Ascending aorta (tissue), 2 donors: ENCODE results near the gene FUT7. TPM values are rescaled to one million over a fixed set of nuclear protein-coding genes. Genes with fewer than 3 reads are reported as not detected.

Source experiments
- DNase-seq, 2 donors: peaks; one replicate each; pipeline ENCODE4 v3.0.0-alpha.2; 2019; ENCODE audit warnings: low spot score in 2 of 2
- H3K27ac ChIP-seq, 2 donors: fragments of 200-600 bp; sonication (generic); one replicate each; pipeline ENCODE4 v1.5.1; 2016 to 2017; ENCODE audit warnings: mild to moderate bottlenecking in 1 of 2
- H3K27me3 ChIP-seq: fragments of 200-600 bp; sonication (generic); one replicate; pipeline ENCODE4 v1.5.1; 2017
- H3K36me3 ChIP-seq, 2 donors: fragments of 200-600 bp; sonication (generic); one replicate each; pipeline ENCODE4 v1.5.1; 2016
- H3K4me1 ChIP-seq, 2 donors: fragments of 200-600 bp; sonication (generic); one replicate each; pipeline ENCODE4 v1.5.1; 2016 to 2017; ENCODE audit warnings: mild to moderate bottlenecking in 1 of 2
- H3K4me3 ChIP-seq, 2 donors: fragments of 200-600 bp; sonication (generic); one replicate each; pipeline ENCODE4 v1.5.1; 2016 to 2017; ENCODE audit warnings: mild to moderate bottlenecking in 1 of 2
- H3K9me3 ChIP-seq, 2 donors: fragments of 200-600 bp; sonication (generic); one replicate each; pipeline ENCODE4 v1.5.1; 2016
- intact Hi-C: fragments of 100-400 bp; cut with DNase I; formaldehyde crosslinking; loops from one replicate; pipeline ENCODE4 v1.15.1; 2023
- total RNA-seq: library from RNA; depleted of rRNA; stranded (reverse); fragments of >200 nt; gene quantifications from one replicate; pipeline ENCODE4 v1.1.0, GENCODE V29; 2016
- TF ChIP-seq, protein P1 (sequence below), 3 experiments: fragments of 200-600 bp in 2 of 3; fragments of 450-650 bp in 1 of 3; sonication (generic) in 2 of 3; IDR thresholded peaks; one replicate each; pipeline ENCODE4 v1.5.1; 2016 to 2019; ENCODE audit warnings: antibody characterized with exemption in 3 of 3, mild to moderate bottlenecking in 1 of 3, moderate library complexity in 1 of 3

Gene FUT7
- total RNA-seq, 1 donor from 2014 or later: not detected

DNA sequence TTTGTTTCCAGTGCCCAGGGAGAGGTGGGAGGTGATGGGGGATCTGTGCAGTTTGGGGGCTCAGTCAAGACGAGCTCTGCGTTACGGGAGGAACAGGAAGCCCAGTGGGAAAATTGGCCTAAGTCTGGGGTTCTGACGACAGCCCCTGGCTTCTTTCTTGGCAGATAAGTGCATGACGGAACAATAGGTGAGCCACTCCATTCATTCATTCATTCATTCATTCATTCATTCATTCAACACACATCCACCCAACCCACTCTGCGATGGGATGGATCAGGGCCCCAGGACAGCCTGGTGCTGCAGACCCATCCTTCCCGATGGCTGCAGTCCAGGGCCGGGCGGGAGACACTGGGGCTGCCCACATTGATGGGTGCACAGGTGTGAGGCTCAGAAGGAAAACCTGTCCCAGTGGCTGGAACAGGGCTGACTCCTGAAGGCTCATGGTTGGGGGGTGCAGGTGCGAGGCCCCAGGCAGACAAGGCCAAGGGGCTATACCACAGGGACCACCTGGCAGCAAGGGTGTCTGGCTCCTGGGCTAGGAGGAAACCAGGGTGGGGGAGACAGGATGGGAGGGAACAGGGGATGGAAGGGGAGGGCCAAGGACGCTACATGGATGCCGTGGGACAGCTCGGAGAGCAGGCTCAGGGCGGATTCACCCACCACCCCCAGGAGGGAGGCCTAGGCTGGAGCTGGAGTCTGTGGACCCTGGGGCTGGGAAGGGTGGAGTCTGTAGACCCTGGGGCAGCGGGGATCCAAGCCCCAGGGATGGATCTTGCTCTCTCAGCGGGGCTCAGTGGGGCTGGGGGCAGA is 51.0 kb downstream of the FUT7 start:
- Histone ChIP-seq H3K4me3 (no peak overlapping the region), H3K27ac (no peak overlapping the region), H3K4me1 (peaks cover 7 to 8% of the 10 kb centered on the region in 2 donors), H3K27me3 (peaks cover 5% of the 10 kb centered on the region), H3K36me3 (no peaks in the 10 kb centered on the region), H3K9me3 (no peaks in the 10 kb centered on the region)
- intact Hi-C loops: no loop called here
- DNase-seq: no peak
- TF ChIP-seq, protein P1, sequence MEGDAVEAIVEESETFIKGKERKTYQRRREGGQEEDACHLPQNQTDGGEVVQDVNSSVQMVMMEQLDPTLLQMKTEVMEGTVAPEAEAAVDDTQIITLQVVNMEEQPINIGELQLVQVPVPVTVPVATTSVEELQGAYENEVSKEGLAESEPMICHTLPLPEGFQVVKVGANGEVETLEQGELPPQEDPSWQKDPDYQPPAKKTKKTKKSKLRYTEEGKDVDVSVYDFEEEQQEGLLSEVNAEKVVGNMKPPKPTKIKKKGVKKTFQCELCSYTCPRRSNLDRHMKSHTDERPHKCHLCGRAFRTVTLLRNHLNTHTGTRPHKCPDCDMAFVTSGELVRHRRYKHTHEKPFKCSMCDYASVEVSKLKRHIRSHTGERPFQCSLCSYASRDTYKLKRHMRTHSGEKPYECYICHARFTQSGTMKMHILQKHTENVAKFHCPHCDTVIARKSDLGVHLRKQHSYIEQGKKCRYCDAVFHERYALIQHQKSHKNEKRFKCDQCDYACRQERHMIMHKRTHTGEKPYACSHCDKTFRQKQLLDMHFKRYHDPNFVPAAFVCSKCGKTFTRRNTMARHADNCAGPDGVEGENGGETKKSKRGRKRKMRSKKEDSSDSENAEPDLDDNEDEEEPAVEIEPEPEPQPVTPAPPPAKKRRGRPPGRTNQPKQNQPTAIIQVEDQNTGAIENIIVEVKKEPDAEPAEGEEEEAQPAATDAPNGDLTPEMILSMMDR (IDR thresholded peaks at IDR 0.05): no peak

Other genes with a start within 250 kb of the FUT7 start
- 10.9 TPM for gene TMEM141, start 240.7 kb downstream of the FUT7 start, total RNA-seq
- not detected for gene CCDC183, start 235.8 kb downstream of the FUT7 start, total RNA-seq
- 70.9 TPM for gene RABL6, start 224.1 kb downstream of the FUT7 start, total RNA-seq
- 5.9 TPM for gene AJM1, start 189.6 kb downstream of the FUT7 start, total RNA-seq
- gene PHPT1, start 182.7 kb downstream of the FUT7 start, total RNA-seq: 108 TPM
- 5.0 TPM for gene MAMDC4, start 179.7 kb downstream of the FUT7 start, total RNA-seq
- gene EDF1, start 165.8 kb downstream of the FUT7 start, total RNA-seq: 140 TPM
- 4.4 TPM for gene TRAF2, start 145.6 kb downstream of the FUT7 start, total RNA-seq
- gene FBXW5, start 87.3 kb downstream of the FUT7 start, total RNA-seq: 421 TPM
- gene C8G, start 86.8 kb downstream of the FUT7 start, total RNA-seq: 8.6 TPM
- gene LCN12, start 79.8 kb downstream of the FUT7 start, total RNA-seq: not detected
- 68.3 TPM for gene PTGDS, start 54.6 kb downstream of the FUT7 start, total RNA-seq
- gene LCNL1, start 49.1 kb downstream of the FUT7 start, total RNA-seq: not detected
- 87.0 TPM for gene PAXX, start 39.7 kb downstream of the FUT7 start, total RNA-seq
- 2.8 TPM for gene CLIC3, start 35.5 kb downstream of the FUT7 start, total RNA-seq
- gene ABCA2, start 3.9 kb downstream of the FUT7 start, total RNA-seq: 102 TPM
- gene NPDC1, start 14.1 kb upstream of the FUT7 start, total RNA-seq: 579 TPM
- gene ENTPD2, start 22.0 kb upstream of the FUT7 start, total RNA-seq: not detected
- 8.7 TPM for gene SAPCD2, start 38.5 kb upstream of the FUT7 start, total RNA-seq
- gene UAP1L1, start 45.4 kb upstream of the FUT7 start, total RNA-seq: 17.1 TPM
- 85.3 TPM for gene MAN1B1, start 54.9 kb upstream of the FUT7 start, total RNA-seq
- gene DPP7, start 82.6 kb upstream of the FUT7 start, total RNA-seq: 176 TPM
- not detected for gene GRIN1, start 107.1 kb upstream of the FUT7 start, total RNA-seq
- gene LRRC26, start 138.0 kb upstream of the FUT7 start, total RNA-seq: not detected
- not detected for gene TMEM210, start 140.0 kb upstream of the FUT7 start, total RNA-seq
- gene ANAPC2, start 156.5 kb upstream of the FUT7 start, total RNA-seq: 24.1 TPM
- gene SSNA1, start 156.6 kb upstream of the FUT7 start, total RNA-seq: 123 TPM
- 2.8 TPM for gene TPRN, start 168.7 kb upstream of the FUT7 start, total RNA-seq
- gene TMEM203, start 173.6 kb upstream of the FUT7 start, total RNA-seq: 24.3 TPM
- 27.0 TPM for gene NDOR1, start 173.6 kb upstream of the FUT7 start, total RNA-seq
- gene RNF208, start 190.2 kb upstream of the FUT7 start, total RNA-seq: 6.7 TPM
- not detected for gene CYSRT1, start 193.1 kb upstream of the FUT7 start, total RNA-seq
- not detected for gene RNF224, start 195.4 kb upstream of the FUT7 start, total RNA-seq
- gene SLC34A3, start 198.8 kb upstream of the FUT7 start, total RNA-seq: not detected
- 403 TPM for gene TUBB4B, start 209.2 kb upstream of the FUT7 start, total RNA-seq
- not detected for gene STPG3, start 219.2 kb upstream of the FUT7 start, total RNA-seq
- gene NELFB, start 223.2 kb upstream of the FUT7 start, total RNA-seq: 71.7 TPM
- gene TOR4A, start 245.6 kb upstream of the FUT7 start, total RNA-seq: 38.3 TPM